GM06990 (cell line): Measurements from ENCODE around the gene DOCK11.

Source experiments
- DNase-seq: peaks from one replicate; pipeline ENCODE4 v3.0.0-alpha.2; 2011; ENCODE audit not compliant: insufficient read length; ENCODE audit errors: extremely low read depth
- H3K27me3 ChIP-seq: replicated peaks from 2 replicates; pipeline ENCODE4 v1.6.0; 2011; ENCODE audit warnings: low read length; ENCODE audit not compliant: control insufficient read depth, insufficient read depth
- H3K36me3 ChIP-seq: 2 replicates; pipeline ENCODE4 v1.5.1; 2011; ENCODE audit warnings: low read length; ENCODE audit not compliant: control insufficient read depth, insufficient read depth
- H3K4me3 ChIP-seq: replicated peaks from 2 replicates; pipeline ENCODE4 v1.5.1; 2011; ENCODE audit warnings: low read depth, mild to moderate bottlenecking, control low read depth, low read length
- TF ChIP-seq, protein P1 (sequence below): IDR thresholded peaks from 2 replicates; pipeline ENCODE4 v1.5.1; 2011; ENCODE audit warnings: low read length, control low read depth, mild to moderate bottlenecking, inconsistent platforms; ENCODE audit not compliant: insufficient read depth, poor library complexity, severe bottlenecking

Gene DOCK11

DNA sequence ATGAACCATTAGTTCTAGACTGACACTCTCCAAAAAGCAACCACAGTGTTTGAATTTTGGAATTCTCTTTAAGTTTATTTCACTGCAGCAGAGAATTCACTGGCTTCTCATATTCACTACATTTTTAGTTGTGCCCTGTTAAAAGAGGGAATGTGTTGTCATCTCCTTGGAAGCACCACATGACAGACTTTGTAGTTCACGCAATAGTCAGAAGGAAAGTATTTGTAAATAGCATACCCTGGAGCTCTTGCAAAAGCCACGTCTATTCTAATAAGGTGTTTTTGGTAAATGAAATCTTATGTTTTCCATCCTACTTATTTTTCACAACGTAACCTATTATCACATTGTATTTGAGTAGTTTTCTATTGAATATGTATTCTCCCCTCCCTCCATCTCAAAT lies 25.8 kb downstream of the DOCK11 start:
- TF ChIP-seq, protein P1, sequence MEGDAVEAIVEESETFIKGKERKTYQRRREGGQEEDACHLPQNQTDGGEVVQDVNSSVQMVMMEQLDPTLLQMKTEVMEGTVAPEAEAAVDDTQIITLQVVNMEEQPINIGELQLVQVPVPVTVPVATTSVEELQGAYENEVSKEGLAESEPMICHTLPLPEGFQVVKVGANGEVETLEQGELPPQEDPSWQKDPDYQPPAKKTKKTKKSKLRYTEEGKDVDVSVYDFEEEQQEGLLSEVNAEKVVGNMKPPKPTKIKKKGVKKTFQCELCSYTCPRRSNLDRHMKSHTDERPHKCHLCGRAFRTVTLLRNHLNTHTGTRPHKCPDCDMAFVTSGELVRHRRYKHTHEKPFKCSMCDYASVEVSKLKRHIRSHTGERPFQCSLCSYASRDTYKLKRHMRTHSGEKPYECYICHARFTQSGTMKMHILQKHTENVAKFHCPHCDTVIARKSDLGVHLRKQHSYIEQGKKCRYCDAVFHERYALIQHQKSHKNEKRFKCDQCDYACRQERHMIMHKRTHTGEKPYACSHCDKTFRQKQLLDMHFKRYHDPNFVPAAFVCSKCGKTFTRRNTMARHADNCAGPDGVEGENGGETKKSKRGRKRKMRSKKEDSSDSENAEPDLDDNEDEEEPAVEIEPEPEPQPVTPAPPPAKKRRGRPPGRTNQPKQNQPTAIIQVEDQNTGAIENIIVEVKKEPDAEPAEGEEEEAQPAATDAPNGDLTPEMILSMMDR: no peak
- Histone ChIP-seq H3K27me3 (no peaks in the 10 kb centered on the region), H3K4me3 (no peak overlapping the region), H3K36me3 (no peaks in the 10 kb centered on the region)
- DNase-seq: no peak

DNA sequence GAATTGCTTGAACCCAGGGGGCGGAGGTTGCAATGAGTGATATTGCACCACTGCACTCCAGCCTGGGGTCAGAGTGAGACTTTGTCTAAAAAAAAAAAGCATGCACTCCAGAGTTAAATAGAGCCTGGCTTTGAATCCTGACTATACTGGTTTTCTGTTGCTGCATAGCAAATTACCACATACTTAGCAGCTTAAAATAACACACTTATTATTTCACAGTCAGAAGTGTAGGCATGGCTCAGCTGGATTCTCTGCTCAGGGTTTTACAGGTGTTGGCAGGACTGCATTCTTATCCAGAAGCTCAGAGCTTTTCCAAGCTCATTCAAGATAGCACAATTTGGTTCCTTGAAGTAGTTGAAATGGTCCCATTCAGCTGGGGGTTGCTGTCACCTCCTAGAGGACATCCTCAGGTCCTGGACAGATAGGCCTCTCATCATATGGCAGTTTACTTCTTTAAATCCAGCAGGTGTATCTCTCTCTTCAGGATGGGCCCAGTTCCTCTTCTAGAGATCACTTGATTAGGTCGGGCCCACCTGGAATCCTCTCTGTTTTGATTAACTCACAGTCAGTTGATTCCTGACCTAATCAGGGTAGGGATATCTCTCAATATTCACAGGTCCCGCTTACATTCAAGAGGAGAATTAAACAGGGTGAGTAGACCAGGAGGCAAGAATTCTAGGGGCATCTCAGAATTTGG lies 26.8 kb downstream of the DOCK11 start:
- Histone ChIP-seq H3K27me3 (no peaks in the 10 kb centered on the region), H3K36me3 (no peaks in the 10 kb centered on the region), H3K4me3 (no peak overlapping the region)
- no peak for DNase-seq
- TF ChIP-seq, protein P1: no peak

DNA sequence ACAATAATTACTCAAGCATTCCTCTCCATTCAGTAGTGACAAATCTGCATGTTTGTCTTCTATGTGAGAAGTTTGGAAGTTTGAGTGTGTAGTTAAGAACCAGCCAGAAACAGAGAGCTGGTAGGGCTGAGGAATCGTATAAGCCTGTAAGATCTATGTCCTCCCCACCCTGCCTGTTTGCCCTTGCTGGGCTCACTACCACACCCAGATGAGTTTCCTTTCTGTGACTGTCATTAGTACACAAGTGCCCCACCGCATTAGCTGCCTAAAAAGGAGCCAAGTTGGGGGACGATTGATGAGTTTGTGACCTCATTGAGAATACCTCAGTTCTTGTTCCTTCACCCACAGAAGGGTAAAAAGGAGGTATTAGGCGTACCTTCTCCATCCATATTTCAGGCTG lies 28.3 kb downstream of the DOCK11 start:
- H3K4me3 ChIP-seq: no peak overlapping the region
- TF ChIP-seq, protein P1: no peak
- H3K36me3 ChIP-seq: no peaks in the 10 kb centered on the region
- DNase-seq: peak; percentile 28
- H3K27me3 ChIP-seq: no peaks in the 10 kb centered on the region

DNA sequence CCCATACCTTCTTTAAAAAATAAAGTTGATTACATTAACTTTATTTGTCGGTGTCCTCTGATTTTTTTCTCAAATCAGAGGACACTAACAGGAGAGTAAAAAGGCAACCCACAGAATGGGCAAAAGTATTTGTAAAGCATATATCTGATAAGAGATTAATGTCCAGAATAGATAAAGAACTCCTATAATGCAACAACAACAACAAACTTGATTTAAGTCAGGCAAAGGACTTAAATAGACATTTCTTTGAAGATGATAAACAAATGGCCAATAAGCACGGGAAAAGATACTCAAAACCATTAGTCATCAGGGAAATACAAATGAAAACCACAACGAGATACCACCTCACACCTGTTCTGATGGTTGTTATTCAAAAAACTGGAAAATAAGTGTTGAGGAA lies 28.7 kb downstream of the DOCK11 start:
- Histone ChIP-seq H3K27me3 (no peaks in the 10 kb centered on the region), H3K36me3 (no peaks in the 10 kb centered on the region), H3K4me3 (no peak overlapping the region)
- TF ChIP-seq, protein P1: no peak
- no peak for DNase-seq

DNA sequence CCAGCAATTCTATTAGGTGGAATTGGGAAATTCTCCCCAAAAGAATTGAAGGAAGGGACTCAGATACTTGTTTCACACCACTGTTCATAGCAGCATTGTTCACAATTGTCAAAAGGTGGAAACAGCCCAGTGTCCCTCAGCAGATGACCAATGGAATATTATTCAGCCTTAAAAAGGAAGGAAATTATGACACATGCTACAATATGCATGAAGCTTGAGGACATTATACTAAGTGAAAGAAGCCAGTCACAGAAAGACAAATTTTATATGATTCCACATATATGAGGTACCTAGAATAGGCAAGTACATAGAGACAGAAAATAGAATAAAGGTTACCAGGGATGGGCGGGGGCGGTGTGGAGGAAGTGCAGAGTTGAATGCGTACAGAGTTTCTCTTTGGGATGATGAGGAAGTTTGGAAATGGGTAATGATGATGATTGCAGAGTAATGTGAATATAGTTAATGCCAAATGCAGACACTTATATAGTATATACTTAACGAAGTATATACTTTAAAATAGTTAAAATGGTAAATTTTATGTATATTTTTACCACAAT lies 29.6 kb downstream of the DOCK11 start:
- DNase-seq: no peak

More for the DNA sequence above, 29.6 kb downstream of the DOCK11 start:
- TF ChIP-seq, protein P1: no peak
- Histone ChIP-seq H3K36me3 (no peaks in the 10 kb centered on the region), H3K4me3 (no peak overlapping the region), H3K27me3 (no peaks in the 10 kb centered on the region)
